ENCODE data around the gene GHRH.

GRCh38 chr20:37243937-37244571 is 17.6 kb downstream of the GHRH start:
- TF ChIP-seq CTCF (IDR thresholded peaks at IDR 0.05; ENCODE audit: poor library complexity) (no peak), EZH2phosphoT487 (IDR thresholded peaks at IDR 0.05; ENCODE audit: low read depth, severe bottlenecking, unreplicated experiment) (no peak)

Data from hepatocyte (in vitro differentiated cells).